H4 (cell line): ENCODE measurements around the gene SEPTIN6. TPM values are rescaled to one million over a fixed set of nuclear protein-coding genes. Genes with fewer than 3 reads are reported as not detected.
"Not testable (repeated sequence)": the region's sequence is repeated elsewhere in the genome, so short reads cannot be mapped to it uniquely, and the experiment has no call there.

Experiments
- DNase-seq: peaks from one replicate; pipeline ENCODE4 v3.0.0-alpha.2; 2015; ENCODE audit warnings: low spot score
- total RNA-seq: library from RNA; depleted of rRNA; stranded (reverse); fragments of >200 nt; shearing (Covaris generic); gene quantifications from 2 replicates; pipeline ENCODE4 v1.2.3, GENCODE V29; 2014

The SEPTIN6 gene
- total RNA-seq, 1 experiment from 2014 or later = 28.0 TPM

GRCh38 chrX:119690921-119691716, 1.8 kb downstream of the SEPTIN6 start:
- no peak for DNase-seq

GRCh38 chrX:119688911-119689321, 4.1 kb downstream of the SEPTIN6 start:
- DNase-seq = no peak

DNA sequence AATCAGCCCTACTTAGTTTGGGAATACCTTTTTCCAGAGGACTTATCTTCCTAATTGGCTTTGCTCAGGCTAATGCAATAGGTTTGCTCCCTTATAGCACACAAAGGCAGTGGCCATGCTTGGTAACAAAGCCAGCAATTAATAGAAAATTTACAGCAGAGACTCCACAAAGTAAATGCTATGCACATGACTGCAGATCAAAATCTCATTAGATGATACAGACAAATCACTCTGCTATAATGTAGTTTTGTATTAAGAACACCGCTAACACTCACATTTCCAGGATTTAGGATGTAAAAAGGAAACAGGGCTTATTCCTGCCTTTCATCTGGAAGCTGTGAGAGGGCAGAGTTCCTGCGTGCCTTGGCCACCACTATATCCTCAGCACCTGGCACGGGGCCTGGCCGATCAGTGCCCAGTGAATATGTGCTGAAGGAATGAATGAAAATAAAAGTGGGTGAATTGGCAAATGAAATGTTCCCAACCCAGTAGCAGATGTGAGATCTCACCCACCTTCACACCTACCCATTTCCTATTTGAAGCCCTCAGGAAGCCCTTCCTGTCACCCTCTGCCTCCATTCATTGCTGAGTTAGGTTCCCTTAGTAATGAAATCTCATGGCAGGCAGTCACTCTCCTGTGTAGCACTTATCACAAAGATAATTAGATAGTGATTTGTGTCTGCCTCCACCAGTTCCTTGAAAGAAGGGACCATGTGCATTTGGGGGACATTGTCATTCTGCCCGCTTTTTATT, 5.1 kb downstream of the SEPTIN6 start:
- DNase-seq = no peak

GRCh38 chrX:119686087-119686691, 6.8 kb downstream of the SEPTIN6 start:
- DNase-seq = no peak

GRCh38 chrX:119685225-119686066, 7.5 kb downstream of the SEPTIN6 start:
- no peak for DNase-seq

DNA sequence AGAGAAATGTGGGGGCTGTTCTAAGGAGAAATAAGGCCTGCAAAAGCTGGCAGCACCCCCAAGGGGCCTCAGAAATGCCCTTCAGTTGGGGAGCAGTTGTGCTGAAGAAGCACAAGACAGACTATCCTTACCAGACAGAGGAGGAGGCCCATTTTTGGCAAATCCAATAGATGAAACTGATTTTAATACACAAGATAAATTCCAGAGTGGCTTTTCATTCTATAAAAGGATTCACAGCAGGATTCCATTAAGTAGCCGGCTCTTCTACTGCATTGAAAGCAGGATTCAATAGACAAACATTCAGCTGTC, 8.1 kb downstream of the SEPTIN6 start:
- no peak for DNase-seq

- DNase-seq = not testable (repeated sequence)
Observed at GRCh38 chrX:119684312-119684711, 8.7 kb downstream of the SEPTIN6 start.

DNA sequence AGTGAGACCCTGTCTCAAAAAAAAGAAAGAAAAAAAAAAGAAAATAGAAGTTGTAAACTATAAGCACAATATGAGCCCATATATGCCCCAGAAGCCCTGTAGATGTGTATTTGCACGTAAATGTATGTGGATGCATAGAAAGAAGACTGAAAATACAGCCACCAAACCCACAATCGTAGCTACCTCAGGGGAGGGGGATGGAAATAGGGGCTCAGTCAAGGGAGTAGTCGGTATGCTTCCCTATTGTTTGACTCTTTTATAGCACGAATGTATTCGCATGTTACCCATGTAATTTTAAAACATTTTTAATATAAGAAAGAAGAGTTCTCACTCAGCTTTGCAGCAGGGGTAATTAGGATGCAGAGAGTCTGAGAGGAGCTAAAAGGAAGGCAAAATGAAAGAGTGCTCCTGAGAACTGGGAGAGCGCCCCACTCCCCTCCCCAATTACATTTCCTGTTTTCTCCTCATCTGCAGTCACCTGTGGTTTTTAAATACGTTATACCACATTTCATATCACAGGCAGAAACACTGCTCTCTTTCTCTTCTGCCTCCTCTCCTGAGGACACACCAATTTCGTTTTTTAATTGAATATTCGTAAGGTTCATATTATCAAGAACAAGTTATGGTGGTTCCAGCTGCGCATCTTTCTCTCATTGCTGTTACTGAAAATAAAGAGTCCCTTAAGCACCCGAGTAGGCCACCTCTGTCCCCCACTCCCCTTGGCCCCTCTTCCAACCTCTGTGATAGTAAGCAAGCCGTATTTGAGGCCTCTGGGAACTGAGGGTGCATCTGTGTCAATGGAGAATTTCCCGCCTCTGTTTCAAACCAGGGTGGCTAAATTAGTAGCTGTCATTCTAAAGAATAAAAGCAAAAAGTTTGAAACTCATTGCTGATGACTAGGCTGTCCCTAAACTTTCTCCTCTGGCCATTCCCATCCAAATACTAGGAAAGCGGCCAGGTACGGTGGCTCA, 10.7 kb downstream of the SEPTIN6 start:
- no peak for DNase-seq

DNA sequence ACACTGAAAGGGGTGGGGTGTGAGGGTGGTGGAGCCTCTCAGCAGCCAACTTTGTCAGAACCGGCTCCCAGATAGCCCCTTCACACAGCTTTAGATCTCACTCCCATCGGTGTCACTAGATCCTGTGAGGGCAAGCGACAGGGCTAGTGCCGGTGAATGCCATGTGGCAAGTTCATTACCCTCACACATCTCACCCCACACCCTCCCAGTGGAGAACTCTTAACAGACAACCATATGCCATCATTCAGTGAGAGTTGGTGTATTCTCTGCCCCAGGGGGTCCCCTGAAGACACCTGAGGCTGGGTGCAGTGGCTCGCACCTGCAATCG, 15.3 kb downstream of the SEPTIN6 start:
- DNase-seq = no peak

GRCh38 chrX:119676949-119677653, 15.9 kb downstream of the SEPTIN6 start:
- DNase-seq = no peak

- no peak for DNase-seq
Observed at GRCh38 chrX:119673336-119673735, 19.6 kb downstream of the SEPTIN6 start.

GRCh38 chrX:119672426-119672825, 20.5 kb downstream of the SEPTIN6 start:
- no peak for DNase-seq

- DNase-seq = peak; percentile 11
Observed at GRCh38 chrX:119669424-119670037, 23.4 kb downstream of the SEPTIN6 start.

- DNase-seq = no peak
Observed at GRCh38 chrX:119667111-119667878, 25.7 kb downstream of the SEPTIN6 start.

GRCh38 chrX:119664877-119665276, 28.1 kb downstream of the SEPTIN6 start:
- DNase-seq = not testable (repeated sequence)

DNA sequence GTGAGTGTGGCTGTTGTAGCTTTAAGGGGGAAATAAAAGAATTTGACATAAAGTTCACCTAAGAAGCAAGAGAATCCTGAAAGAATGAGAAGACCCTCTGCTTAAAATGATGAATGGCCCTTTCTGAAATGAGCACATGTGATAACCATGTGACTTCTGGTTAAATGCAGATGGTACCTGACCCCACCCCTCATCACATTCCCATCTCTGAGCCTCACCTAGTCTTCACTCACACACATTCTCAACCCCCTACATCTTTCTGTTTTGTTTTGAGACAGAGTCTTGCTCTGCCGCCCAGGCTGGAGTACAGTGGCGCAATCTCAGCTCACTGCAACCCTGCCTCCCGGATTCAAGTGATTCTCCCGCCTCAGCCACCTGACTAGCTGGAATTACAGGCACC, 31.5 kb downstream of the SEPTIN6 start:
- DNase-seq = no peak

- DNase-seq = no peak
Observed at GRCh38 chrX:119659522-119659921, 33.4 kb downstream of the SEPTIN6 start.

DNA sequence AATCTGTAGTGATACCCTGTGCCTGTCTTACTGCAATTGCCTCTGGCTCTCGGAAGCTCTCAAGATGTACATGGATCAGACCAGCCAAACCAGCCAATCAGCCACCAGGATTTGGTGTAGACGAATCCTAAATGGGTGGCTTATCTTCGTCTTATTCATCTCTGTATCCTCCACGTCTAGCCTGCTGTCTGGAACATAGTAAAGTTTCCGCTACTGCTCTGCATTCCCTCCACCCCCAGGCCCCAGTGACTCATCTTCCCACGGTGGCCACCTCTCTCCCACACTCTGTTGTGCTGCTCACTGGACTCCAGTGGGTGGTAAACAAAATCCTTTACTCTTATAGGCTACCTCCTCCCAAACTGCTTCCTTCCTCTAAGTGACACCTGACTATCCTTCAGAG, 37.8 kb downstream of the SEPTIN6 start:
- peak; percentile 42 for DNase-seq

DNA sequence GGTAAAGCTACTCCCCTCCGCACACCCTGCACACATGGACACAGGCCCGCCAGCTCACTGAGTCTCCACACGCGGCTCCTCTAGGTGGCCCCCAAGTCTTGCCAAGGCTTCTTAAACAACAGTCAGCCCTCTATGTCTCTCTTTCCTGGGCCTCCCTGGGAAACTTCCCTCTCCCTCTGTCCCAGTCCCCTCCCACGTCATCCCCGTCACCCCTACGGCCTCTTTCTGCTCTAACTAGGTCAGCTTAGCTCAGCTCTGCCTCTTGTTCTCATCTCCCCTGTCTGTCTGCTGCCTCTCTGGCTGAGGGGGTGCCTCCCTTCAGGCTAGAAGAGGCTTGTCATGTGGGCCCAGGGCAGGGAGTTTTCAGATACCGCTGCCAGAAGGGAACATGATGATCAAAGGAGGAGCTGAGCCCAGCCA, 38.8 kb downstream of the SEPTIN6 start:
- no peak for DNase-seq
